ENCODE results near the gene PXDN. TPM values are rescaled to one million over a fixed set of nuclear protein-coding genes. Genes with fewer than 3 reads are reported as not detected.
"Not testable (repeated sequence)": the region's sequence is repeated elsewhere in the genome, so short reads cannot be mapped to it uniquely, and the experiment has no call there.

Gene PXDN
- total RNA-seq, 2 donors from 2014 or later, result 34.8 to 46.0 TPM

- peak; percentile 19 for DNase-seq
- ATAC-seq, result no peak
- intact Hi-C loops (cut with DNase I), result loop anchor here in 1 of 2 donors (10.0 kb wide), 1 partner anchor 151 kb away; no protein-coding TSS in a partner anchor
These were observed 1.1 kb upstream of the PXDN start for GRCh38 chr2:1745171-1746023.

GRCh38 chr2:1744151-1744445 is 217 bp downstream of the PXDN start:
- intact Hi-C loops (cut with DNase I), result loop anchor here (5.0 to 10.0 kb wide), 3 partner anchors 92 to 152 kb away; no protein-coding TSS in a partner anchor
- DNase-seq (peak; percentile 48), ATAC-seq (peak; percentile 24 to 25)

GRCh38 chr2:1743396-1744150 is 742 bp downstream of the PXDN start:
- intact Hi-C loops (cut with DNase I), result loop anchor here (5.0 to 10.0 kb wide), 3 partner anchors 91 to 151 kb away; no protein-coding TSS in a partner anchor
- DNase-seq, result peak; percentile 39
- peak; percentile 39 to 42 for ATAC-seq

GRCh38 chr2:1742681-1743395 is 1.5 kb downstream of the PXDN start:
- intact Hi-C loops (cut with DNase I), result loop anchor here (5.0 to 10.0 kb wide), 3 partner anchors 91 to 151 kb away; no protein-coding TSS in a partner anchor
- DNase-seq (peak; percentile 78), ATAC-seq (peak; percentile 55 to 57)

GRCh38 chr2:1742301-1742680 is 2.0 kb downstream of the PXDN start:
- intact Hi-C loops (cut with DNase I), result loop anchor here (5.0 to 10.0 kb wide), 3 partner anchors 90 to 150 kb away; no protein-coding TSS in a partner anchor
- DNase-seq (no peak), ATAC-seq (no peak)

GRCh38 chr2:1741851-1742250 is 2.5 kb downstream of the PXDN start:
- intact Hi-C loops (cut with DNase I), result loop anchor here (5.0 to 10.0 kb wide), 3 partner anchors 90 to 150 kb away; no protein-coding TSS in a partner anchor
- ATAC-seq (no peak), DNase-seq (no peak)

- DNase-seq, result no peak
- intact Hi-C loops (cut with DNase I), result loop anchor here (5.0 to 10.0 kb wide), 3 partner anchors 89 to 149 kb away; no protein-coding TSS in a partner anchor
These were observed 3.4 kb downstream of the PXDN start for GRCh38 chr2:1740716-1741589.

GRCh38 chr2:1739961-1740715 is 4.2 kb downstream of the PXDN start:
- DNase-seq (no peak), ATAC-seq (no peak)
- intact Hi-C loops (cut with DNase I), result loop anchor here (5.0 to 10.0 kb wide), 3 partner anchors 88 to 148 kb away; no protein-coding TSS in a partner anchor

More at GRCh38 chr2:1740716-1741589, 3.4 kb downstream of the PXDN start:
- no peak for ATAC-seq

GRCh38 chr2:1739322-1739957 is 4.9 kb downstream of the PXDN start:
- DNase-seq, result no peak
- no peak for ATAC-seq
- intact Hi-C loops (cut with DNase I), result no loop called here

- intact Hi-C loops (cut with DNase I), result no loop called here
- DNase-seq (peak; percentile 61), ATAC-seq (no peak)
These were observed 5.5 kb downstream of the PXDN start for GRCh38 chr2:1738646-1739302.

GRCh38 chr2:1738163-1738562 is 6.2 kb downstream of the PXDN start:
- intact Hi-C loops (cut with DNase I), result no loop called here
- ATAC-seq (no peak), DNase-seq (no peak)

GRCh38 chr2:1736997-1737480 is 7.3 kb downstream of the PXDN start:
- intact Hi-C loops (cut with DNase I), result no loop called here

GRCh38 chr2:1736045-1736444 is 8.3 kb downstream of the PXDN start:
- ATAC-seq (no peak), DNase-seq (no peak)
- intact Hi-C loops (cut with DNase I), result no loop called here

More at GRCh38 chr2:1736997-1737480, 7.3 kb downstream of the PXDN start:
- ATAC-seq (peak in 1 of 2 donors; percentile 12), DNase-seq (no peak)

- ATAC-seq; intact Hi-C loops (cut with DNase I); DNase-seq: not testable (repeated sequence)
These were observed 11.0 kb downstream of the PXDN start for GRCh38 chr2:1733298-1733697.

- DNase-seq, result no peak
- intact Hi-C loops (cut with DNase I), result no loop called here
- ATAC-seq, result peak; percentile 36 to 47
These were observed 12.1 kb downstream of the PXDN start for GRCh38 chr2:1731963-1732768.
